Colon (tissue), 2 donors: ENCODE results near the gene CWF19L2.
A peak's percentile ranks its signal among the peaks of the same experiment; 100 is the strongest.
"Not testable (repeated sequence)": the region's sequence is repeated elsewhere in the genome, so short reads cannot be mapped to it uniquely, and the experiment has no call there.

Experiments
- FAIRE-seq: peaks from 2 replicates; lab custom pipeline; 2012; peaks lifted over from hg19 to GRCh38; lab: Jason Lieb, UNC
- donor health status: control.
- donor health status: control.

The CWF19L2 gene

GRCh38 chr11:107457558-107458271, at the start of gene CWF19L2:
TSS of gene CWF19L2 (minus strand) at chr11:107457825. CDS start at chr11:107457816, 9 bp downstream.
- FAIRE-seq = peak; percentile 85

- FAIRE-seq = no peak
Measured at GRCh38 chr11:107505647-107506225, 48.1 kb upstream of the CWF19L2 start.

- no peak for FAIRE-seq
Measured at GRCh38 chr11:107504981-107505380, 47.4 kb upstream of the CWF19L2 start.

GRCh38 chr11:107501713-107502112, 44.1 kb upstream of the CWF19L2 start:
- no peak for FAIRE-seq

- not testable (repeated sequence) for FAIRE-seq
Measured at GRCh38 chr11:107497371-107497770, 39.7 kb upstream of the CWF19L2 start.

GRCh38 chr11:107496011-107496410, 38.4 kb upstream of the CWF19L2 start:
- FAIRE-seq = no peak

- no peak for FAIRE-seq
Measured at GRCh38 chr11:107494055-107494454, 36.4 kb upstream of the CWF19L2 start.

- FAIRE-seq = no peak
Measured at GRCh38 chr11:107493117-107493516, 35.5 kb upstream of the CWF19L2 start.

GRCh38 chr11:107490836-107491235, 33.2 kb upstream of the CWF19L2 start:
- no peak for FAIRE-seq

GRCh38 chr11:107482234-107482633, 24.6 kb upstream of the CWF19L2 start:
- FAIRE-seq = no peak

- FAIRE-seq = no peak
Measured at GRCh38 chr11:107478922-107479321, 21.3 kb upstream of the CWF19L2 start.

GRCh38 chr11:107477820-107478219, 20.2 kb upstream of the CWF19L2 start:
- no peak for FAIRE-seq

GRCh38 chr11:107473792-107474191, 16.2 kb upstream of the CWF19L2 start:
- FAIRE-seq = no peak

GRCh38 chr11:107472966-107473365, 15.3 kb upstream of the CWF19L2 start:
- no peak for FAIRE-seq

- no peak for FAIRE-seq
Measured at GRCh38 chr11:107468596-107468995, 11.0 kb upstream of the CWF19L2 start.

GRCh38 chr11:107467696-107468095, 10.1 kb upstream of the CWF19L2 start:
- no peak for FAIRE-seq

GRCh38 chr11:107466275-107466866, 8.7 kb upstream of the CWF19L2 start:
- not testable (repeated sequence) for FAIRE-seq

- no peak for FAIRE-seq
Measured at GRCh38 chr11:107457205-107457557, 444 bp downstream of the CWF19L2 start.

GRCh38 chr11:107453594-107454286, 3.9 kb downstream of the CWF19L2 start:
- FAIRE-seq = no peak

- no peak for FAIRE-seq
Measured at GRCh38 chr11:107446822-107447431, 10.7 kb downstream of the CWF19L2 start.

GRCh38 chr11:107442715-107443215, 14.9 kb downstream of the CWF19L2 start:
- FAIRE-seq = no peak

GRCh38 chr11:107439586-107440167, 17.9 kb downstream of the CWF19L2 start:
- FAIRE-seq = no peak
